ENCODE data around the gene NAT14.

GRCh38 chr19:55436847-55437246 lies 48.1 kb upstream of the NAT14 start:
- no peak for TF ChIP-seq CTCF (IDR thresholded peaks at IDR 0.05)
- TF ChIP-seq ZFX (IDR thresholded peaks at IDR 0.05; ENCODE audit: borderline replicate concordance): no peak

Measured in 22Rv1 (cell line).